HCT116 (cell line): ENCODE data around the gene AHNAK. TPM values are rescaled to one million over a fixed set of nuclear protein-coding genes. Genes with fewer than 3 reads are reported as not detected.

ENCODE experiments used
- ATAC-seq: fragments of 200-7000 bp; cut with Tn5 transposase; 2 replicates; pipeline ENCODE4 v1.9.1; 2020; ENCODE audit warnings: mild to moderate bottlenecking, moderate library complexity
- BruUV-seq: library from RNA; stranded (reverse); fragments of 400-500 nt; replicated peaks from 2 replicates; lab custom pipeline; 2021; lab: Mats Ljungman, UMichigan
- CTCF ChIA-PET: fragments of 300-600 bp; sonication (Branson Sonifier 250); formaldehyde crosslinking; loops from one replicate; lab custom pipeline; 2021; ENCODE audit warnings: antibody characterized with exemption; lab: Charles Lee
- POLR2A ChIA-PET: fragments of 300-600, 350-600 bp; sonication (Branson Sonifier 250); formaldehyde crosslinking; loops from one replicate; lab custom pipeline; 2021; ENCODE audit warnings: antibody characterized with exemption; lab: Charles Lee
- RAD21 ChIA-PET, 2 experiments: fragments of 300-600 bp; sonication (Branson Sonifier 250); formaldehyde crosslinking; loops; one replicate each; lab custom pipeline; 2023; ENCODE audit warnings: low total read pairs in 2 of 2; ENCODE audit not compliant: uncharacterized antibody in 2 of 2, unreplicated experiment in 2 of 2, low non-redundant PET in 1 of 2; lab: Charles Lee
- DNase-seq: peaks from one replicate; pipeline ENCODE4 v3.0.0-alpha.2; 2010; ENCODE audit warnings: low read depth, low spot score
- H2AFZ ChIP-seq: fragments of 200-600 bp; shearing (Covaris generic), sonication (generic); 2 replicates; pipeline ENCODE4 v1.6.1; 2017; ENCODE audit warnings: low read depth, mixed run types, mixed read lengths, antibody characterized with exemption, low read length; ENCODE audit not compliant: poor library complexity, severe bottlenecking
- H3K27ac ChIP-seq: 2 replicates; pipeline ENCODE4 v1.5.1; 2012; ENCODE audit warnings: low read depth, low read length
- H3K27me3 ChIP-seq: fragments of 200-600 bp; sonication (generic); 2 replicates; pipeline ENCODE4 v1.6.1; 2016; ENCODE audit warnings: mixed run types, low read length, mixed read lengths; ENCODE audit not compliant: insufficient read depth
- H3K36me3 ChIP-seq, 2 experiments: fragments of 200-500 bp in 1 of 2; fragments of 200-600 bp in 1 of 2; sonication (Bioruptor generic) in 1 of 2; sonication (generic) in 1 of 2; 2 replicates each; pipeline versions ENCODE4 v1.5.1 to v1.6.1; 2014 to 2016; ENCODE audit warnings: low read length in 2 of 2, inconsistent platforms in 1 of 2, mixed read lengths in 1 of 2, mixed run types in 1 of 2; ENCODE audit not compliant: insufficient read depth in 2 of 2, control insufficient read depth in 1 of 2
- H3K4me1 ChIP-seq, 2 experiments: fragments of 200-600 bp in 1 of 2; sonication (generic) in 1 of 2; 2 replicates each; pipeline versions ENCODE4 v1.5.1 to v1.6.1; 2012 to 2017; ENCODE audit warnings: low read length in 2 of 2, inconsistent platforms in 1 of 2, mild to moderate bottlenecking in 1 of 2, mixed read lengths in 1 of 2, mixed run types in 1 of 2, moderate library complexity in 1 of 2; ENCODE audit not compliant: insufficient read depth in 2 of 2, control insufficient read depth in 1 of 2
- H3K4me2 ChIP-seq: fragments of 200-600 bp; sonication (generic); 2 replicates; pipeline ENCODE4 v1.6.1; 2017; ENCODE audit warnings: mixed run types, low read length, mixed read lengths
- H3K4me3 ChIP-seq, 2 experiments: fragments of 200-600 bp in 1 of 2; sonication (generic) in 1 of 2; replicated peaks in 1 of 2; 2 replicates each; pipeline ENCODE4 v1.5.1; 2011 to 2016; ENCODE audit warnings: low read length in 2 of 2, control low read depth in 1 of 2, low read depth in 1 of 2, mild to moderate bottlenecking in 1 of 2, mixed read lengths in 1 of 2, mixed run types in 1 of 2
- H3K79me2 ChIP-seq: fragments of 200-600 bp; sonication (generic); 2 replicates; pipeline ENCODE4 v1.6.1; 2017; ENCODE audit warnings: mild to moderate bottlenecking, mixed run types, low read length, moderate library complexity, mixed read lengths; ENCODE audit not compliant: insufficient read depth
- H3K9ac ChIP-seq: fragments of 200-600 bp; sonication (generic); 2 replicates; pipeline ENCODE4 v1.6.1; 2016; ENCODE audit warnings: low read length, mixed read lengths
- H3K9me2 ChIP-seq: fragments of 200-600 bp; sonication (generic), shearing (Covaris generic); 2 replicates; pipeline ENCODE4 v1.6.1; 2017; ENCODE audit warnings: mixed run types, mild to moderate bottlenecking, moderate library complexity; ENCODE audit not compliant: insufficient read depth
- H3K9me3 ChIP-seq, 2 experiments: fragments of 200-500 bp in 1 of 2; fragments of 200-600 bp in 1 of 2; sonication (Bioruptor generic) in 1 of 2; sonication (generic) in 1 of 2; 2 replicates each; pipeline ENCODE4 v1.6.1; 2014 to 2017; ENCODE audit warnings: low read length in 2 of 2, mixed read lengths in 2 of 2, inconsistent platforms in 1 of 2, low read depth in 1 of 2, mild to moderate bottlenecking in 1 of 2, mixed run types in 1 of 2, moderate library complexity in 1 of 2; ENCODE audit not compliant: control insufficient read depth in 1 of 2, insufficient read depth in 1 of 2
- H4K20me1 ChIP-seq: fragments of 200-600 bp; sonication (generic), shearing (Covaris generic); 2 replicates; pipeline ENCODE4 v1.6.1; 2017; ENCODE audit warnings: mixed run types, mild to moderate bottlenecking, moderate library complexity; ENCODE audit not compliant: insufficient read depth
- ATF3 ChIP-seq: IDR thresholded peaks from 2 replicates; pipeline ENCODE4 v1.6.1; 2012
- CBX3 ChIP-seq: IDR thresholded peaks from 2 replicates; pipeline ENCODE4 v1.6.1; 2012; ENCODE audit warnings: low read depth
- CTCF ChIP-seq, 3 experiments: fragments of 200-600 bp in 1 of 3; sonication (generic) in 1 of 3; IDR thresholded peaks in 2 of 3; conservative IDR thresholded peaks in 1 of 3; 2 replicates each; pipeline ENCODE4 v1.5.1; 2012 to 2017; ENCODE audit warnings: low read depth in 2 of 3, low read length in 2 of 3, antibody characterized with exemption in 1 of 3, borderline replicate concordance in 1 of 3, control low read depth in 1 of 3, mild to moderate bottlenecking in 1 of 3, mixed read lengths in 1 of 3, mixed run types in 1 of 3, moderate library complexity in 1 of 3; ENCODE audit not compliant: insufficient read depth in 1 of 3
- ELF1 ChIP-seq: IDR thresholded peaks from 2 replicates; pipeline ENCODE4 v1.6.1; 2012; ENCODE audit warnings: low read depth, borderline replicate concordance
- EZH2phosphoT487 ChIP-seq: fragments of 200-600 bp; IDR thresholded peaks from 2 replicates; pipeline ENCODE4 v1.6.1; 2018; ENCODE audit warnings: antibody characterized with exemption, borderline replicate concordance
- FOSL1 ChIP-seq: IDR thresholded peaks from 2 replicates; pipeline ENCODE4 v1.6.1; 2012; ENCODE audit warnings: low read depth
- JUND ChIP-seq: IDR thresholded peaks from 2 replicates; pipeline ENCODE4 v1.6.1; 2012
- MAX ChIP-seq: IDR thresholded peaks from 2 replicates; pipeline ENCODE4 v1.6.1; 2012
- POLR2A ChIP-seq: IDR thresholded peaks from 2 replicates; pipeline ENCODE4 v1.7.0; 2011; ENCODE audit warnings: borderline replicate concordance; ENCODE audit not compliant: insufficient read depth, insufficient read length; ENCODE audit errors: extremely low read depth
- RAD21 ChIP-seq: IDR thresholded peaks from 2 replicates; pipeline ENCODE4 v1.6.1; 2012; ENCODE audit warnings: low read depth, mild to moderate bottlenecking
- REST ChIP-seq: IDR thresholded peaks from 2 replicates; pipeline ENCODE4 v1.6.1; 2012; ENCODE audit warnings: low read depth
- YY1 ChIP-seq: IDR thresholded peaks from 2 replicates; pipeline ENCODE4 v1.6.1; 2011; ENCODE audit warnings: low read length, low read depth, moderate library complexity, mild to moderate bottlenecking; ENCODE audit not compliant: insufficient replicate concordance; ENCODE audit errors: extremely low read depth
- ZBTB33 ChIP-seq: IDR thresholded peaks from 2 replicates; pipeline ENCODE4 v1.6.1; 2011; ENCODE audit warnings: mild to moderate bottlenecking, low read length, moderate library complexity; ENCODE audit not compliant: insufficient replicate concordance; ENCODE audit errors: extremely low read depth
- ZNF274 ChIP-seq: fragments of 200-500 bp; sonication (Bioruptor generic); IDR thresholded peaks from 2 replicates; pipeline ENCODE4 v1.6.1; 2014; ENCODE audit warnings: mild to moderate bottlenecking, low read depth, low read length, inconsistent platforms
- intact Hi-C: fragments of 100-400 bp; cut with micrococcal nuclease; formaldehyde crosslinking; loops from 2 replicates; pipeline ENCODE4 v1.10.0; 2022
- total RNA-seq: library from RNA; stranded (reverse); gene quantifications from one replicate; pipeline ENCODE4 v1.2.1, GENCODE V29; 2021; ENCODE audit not compliant: unreplicated experiment

AHNAK gene
- total RNA-seq, 1 experiment from 2014 or later, result 239 TPM

- TF ChIP-seq ATF3 (no peak), CBX3 (no peak), REST (no peak), FOSL1 (no peak), CTCF (IDR thresholded peaks at IDR 0.05 in 2 of 3, conservative IDR thresholded peaks at IDR 0.05 in 1 of 3; ENCODE audit: borderline replicate concordance in 1 of 3, insufficient read depth in 1 of 3, low read depth in 2 of 3, low read length in 2 of 3) (no peak), MAX (no peak), RAD21 (no peak), EZH2phosphoT487 (no peak), POLR2A (no peak), ELF1 (no peak), YY1 (no peak), ZBTB33 (no peak), JUND (no peak), ZNF274 (no peak)
- Histone ChIP-seq H3K4me1 (no peaks in the 10 kb centered on the region), H3K27me3 (no peaks in the 10 kb centered on the region), H3K9me3 (no peaks in the 10 kb centered on the region), H4K20me1 (no peaks in the 10 kb centered on the region), H3K79me2 (no peaks in the 10 kb centered on the region), H3K9me2 (no peaks in the 10 kb centered on the region), H3K4me2 (no peak overlapping the region), H3K27ac (no peak overlapping the region), H3K9ac (no peak overlapping the region), H2AFZ (no peak overlapping the region), H3K36me3 (no peaks in the 10 kb centered on the region), H3K4me3 (no peak overlapping the region)
- ATAC-seq (no peak), DNase-seq (no peak)
- ChIA-PET CTCF (interaction anchor here (2.0 kb wide), 1 partner anchor 9 kb away, joined by 9 read pairs; no protein-coding TSS in a partner anchor), POLR2A (no interaction called here), RAD21 (no interaction called here)
- no TSS peak for BruUV-seq
- intact Hi-C loops, result no loop called here
Observed at GRCh38 chr11:62433141-62433903, 113.3 kb downstream of the AHNAK start.
